NK-92 (cell line): ENCODE data around the gene ENG.
"Not testable (repeated sequence)": the region's sequence is repeated elsewhere in the genome, so short reads cannot be mapped to it uniquely, and the experiment has no call there.

Source experiments
- DNase-seq: peaks from one replicate; lab custom pipeline; 2025; ENCODE audit not compliant: unreplicated experiment; lab: John Stamatoyannopoulos, UW

The ENG gene

GRCh38 chr9:127878652-127879390, 24.4 kb upstream of the ENG start:
- no peak for DNase-seq

DNA sequence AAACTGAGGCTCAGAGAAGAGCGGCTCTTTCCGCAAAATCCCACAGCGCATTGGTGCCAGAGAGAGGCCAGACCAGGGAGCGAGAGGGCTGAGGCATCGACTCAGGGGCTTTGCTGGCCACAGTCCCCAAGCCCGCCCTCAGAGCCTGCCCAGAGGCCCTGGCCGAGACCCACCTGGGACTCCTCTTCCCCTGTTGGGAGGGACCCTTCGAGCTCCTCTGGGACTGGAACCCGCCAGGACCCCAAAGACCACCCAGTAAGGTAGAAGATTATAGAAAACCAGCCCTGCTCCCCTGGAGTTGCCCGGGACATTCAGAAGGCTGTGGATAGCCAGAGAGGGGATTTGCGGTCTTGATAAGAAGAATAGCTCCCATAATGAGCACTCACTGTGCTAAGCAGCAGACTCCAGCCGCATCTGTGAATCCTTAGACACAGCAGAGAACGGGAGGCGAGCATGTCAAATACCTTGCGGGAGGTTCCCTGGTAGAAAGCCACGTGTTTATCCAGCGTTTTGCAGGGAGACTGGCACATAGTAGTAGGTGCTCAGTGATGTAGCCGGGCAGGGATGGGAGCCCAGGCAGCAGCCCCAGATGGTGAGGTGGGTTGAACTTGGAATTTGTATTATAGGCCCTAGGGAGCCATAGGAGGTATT, 23.7 kb upstream of the ENG start:
- DNase-seq = no peak

DNA sequence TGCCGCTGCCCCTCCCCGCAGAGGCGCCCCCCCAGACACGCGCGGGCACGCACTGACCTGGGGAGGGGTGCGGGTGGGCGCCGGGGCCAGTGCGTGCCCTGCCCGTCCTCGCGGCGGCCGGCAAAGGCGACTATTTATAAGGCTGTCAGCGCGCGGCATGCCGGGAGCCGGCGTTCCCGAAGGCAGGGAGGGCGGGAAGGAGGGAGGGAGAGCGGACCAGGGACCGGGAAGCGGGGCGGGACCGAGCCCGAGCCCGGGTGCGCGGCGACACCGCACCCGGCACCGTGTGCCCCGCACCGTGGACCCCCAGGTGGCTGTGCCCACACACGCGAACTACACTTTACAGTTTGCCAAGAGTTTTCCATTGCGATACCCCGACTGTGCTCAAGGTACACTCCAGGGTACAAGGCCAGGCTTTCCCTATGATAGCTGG, 23.1 kb upstream of the ENG start, which contains the start of gene AK1:
AK1 (minus strand) TSS at position 110 of the 433 bp plus-strand sequence. CDS start 3,058 bp downstream, outside the sequence.
- DNase-seq = no peak

- no peak for DNase-seq
Measured at GRCh38 chr9:127876764-127877562, 22.5 kb upstream of the ENG start.

DNA sequence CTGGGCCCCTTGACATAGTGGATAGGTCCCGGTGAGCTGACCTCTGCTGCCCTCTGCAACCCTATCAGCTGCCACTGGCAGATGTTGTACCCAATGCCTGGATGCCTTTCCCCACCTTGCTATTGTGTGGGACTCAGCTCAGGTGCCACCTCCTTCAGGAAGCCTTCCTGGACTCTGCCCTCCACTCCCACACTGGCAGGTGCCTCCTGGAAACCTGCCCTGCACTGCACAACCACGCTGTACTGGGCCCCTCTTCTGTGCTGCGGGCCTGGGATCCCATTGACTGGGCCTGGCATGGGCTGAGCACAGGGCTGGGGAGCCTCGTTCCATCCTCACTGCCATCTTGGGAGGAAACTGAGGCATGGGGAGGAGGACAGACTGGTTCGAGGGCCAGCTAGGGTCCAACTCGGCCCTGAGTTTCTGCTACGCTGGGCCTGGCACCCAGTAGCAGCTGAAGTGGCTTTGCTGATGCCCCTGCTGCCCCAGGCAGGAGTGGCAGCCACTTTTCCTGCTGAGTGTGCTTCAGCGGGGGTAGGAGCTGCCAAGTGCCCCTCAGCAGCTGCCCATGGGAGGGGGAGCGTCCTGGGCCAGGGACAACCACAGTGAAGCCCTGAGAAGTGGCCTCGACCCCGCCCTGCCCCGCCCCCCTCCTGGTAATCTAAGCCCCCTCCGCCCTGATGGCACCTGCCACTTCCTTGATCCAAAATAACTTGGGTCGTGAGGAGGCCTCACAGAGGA, 21.7 kb upstream of the ENG start:
- DNase-seq = no peak

DNA sequence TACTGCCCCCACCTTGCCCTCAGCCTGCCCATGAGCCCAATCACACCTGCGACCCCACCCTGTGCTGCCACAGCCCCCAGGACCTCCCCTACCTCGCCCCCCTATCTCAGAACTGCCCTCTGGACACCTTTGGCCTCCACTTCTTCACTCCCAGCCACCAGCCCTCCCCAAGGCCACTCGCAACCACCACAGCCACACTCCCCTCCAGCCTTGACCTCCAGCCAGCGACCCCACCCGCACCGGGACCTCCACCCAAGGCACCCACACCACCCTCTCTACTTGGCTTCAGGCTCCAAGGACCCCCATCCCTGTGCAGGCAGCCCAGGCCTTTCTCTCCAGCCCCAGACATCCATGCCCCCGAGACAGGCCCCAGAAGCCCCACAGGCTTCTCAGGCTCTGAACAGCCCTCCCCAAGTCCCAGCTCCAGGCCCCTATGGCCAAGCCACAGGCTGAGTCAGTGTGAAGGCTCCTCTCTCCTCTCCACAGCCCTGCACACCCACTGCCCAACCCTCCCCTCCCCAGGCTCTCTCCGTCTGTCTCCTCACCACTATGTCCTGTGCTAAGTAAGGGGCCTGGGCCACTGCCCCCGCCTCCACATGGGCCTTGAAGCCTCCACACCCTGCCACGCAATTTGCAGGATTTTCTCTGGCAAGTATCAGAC, 21.0 kb upstream of the ENG start:
- no peak for DNase-seq

DNA sequence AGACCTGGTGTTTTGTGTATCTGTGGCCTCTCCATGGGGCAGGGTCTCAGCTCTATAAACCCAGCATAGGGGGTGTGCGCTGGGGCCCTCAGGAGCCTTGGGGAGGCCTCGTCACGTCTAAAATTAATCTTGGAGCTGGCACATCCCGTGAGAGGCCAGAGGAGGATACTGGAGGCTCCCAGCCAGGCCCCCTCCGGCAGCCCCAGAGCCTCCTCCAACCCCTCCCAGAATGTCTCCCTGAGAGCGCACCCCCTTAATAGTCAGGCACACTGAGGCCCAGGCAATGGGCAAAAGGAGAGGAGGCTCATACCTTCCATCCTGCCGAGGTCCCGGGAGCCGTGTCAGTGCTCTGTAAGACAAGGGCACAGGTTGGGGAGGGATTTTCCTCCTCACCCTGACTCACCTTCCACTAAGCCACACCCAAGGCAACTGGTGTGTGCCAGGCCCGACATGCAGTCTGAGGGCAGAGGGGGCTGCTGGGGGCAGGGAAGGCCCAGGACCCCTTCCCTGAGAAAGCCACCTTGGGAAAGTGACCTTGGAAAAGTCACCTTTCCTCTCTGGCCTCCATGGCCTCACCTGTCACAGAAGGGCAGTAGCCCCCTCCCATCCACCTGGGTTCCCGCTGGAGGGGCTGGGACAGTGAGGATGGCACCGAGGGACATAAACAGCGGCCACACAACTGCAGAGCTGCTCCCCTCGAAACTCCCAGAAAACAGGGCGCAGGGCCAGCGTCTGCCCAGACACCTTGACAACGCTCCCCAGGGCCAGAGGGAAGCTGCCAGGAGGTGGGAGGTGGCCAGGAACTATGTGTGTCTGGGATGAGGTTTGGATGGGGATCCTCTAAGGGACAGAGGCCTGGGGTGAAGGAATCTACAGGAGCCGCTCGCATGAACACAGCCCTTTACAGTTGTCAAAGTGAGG, 20.1 kb upstream of the ENG start:
- DNase-seq = no peak

- no peak for DNase-seq
Measured at GRCh38 chr9:127873886-127874285, 19.4 kb upstream of the ENG start.

- DNase-seq = no peak
Measured at GRCh38 chr9:127873223-127873691, 18.8 kb upstream of the ENG start.

DNA sequence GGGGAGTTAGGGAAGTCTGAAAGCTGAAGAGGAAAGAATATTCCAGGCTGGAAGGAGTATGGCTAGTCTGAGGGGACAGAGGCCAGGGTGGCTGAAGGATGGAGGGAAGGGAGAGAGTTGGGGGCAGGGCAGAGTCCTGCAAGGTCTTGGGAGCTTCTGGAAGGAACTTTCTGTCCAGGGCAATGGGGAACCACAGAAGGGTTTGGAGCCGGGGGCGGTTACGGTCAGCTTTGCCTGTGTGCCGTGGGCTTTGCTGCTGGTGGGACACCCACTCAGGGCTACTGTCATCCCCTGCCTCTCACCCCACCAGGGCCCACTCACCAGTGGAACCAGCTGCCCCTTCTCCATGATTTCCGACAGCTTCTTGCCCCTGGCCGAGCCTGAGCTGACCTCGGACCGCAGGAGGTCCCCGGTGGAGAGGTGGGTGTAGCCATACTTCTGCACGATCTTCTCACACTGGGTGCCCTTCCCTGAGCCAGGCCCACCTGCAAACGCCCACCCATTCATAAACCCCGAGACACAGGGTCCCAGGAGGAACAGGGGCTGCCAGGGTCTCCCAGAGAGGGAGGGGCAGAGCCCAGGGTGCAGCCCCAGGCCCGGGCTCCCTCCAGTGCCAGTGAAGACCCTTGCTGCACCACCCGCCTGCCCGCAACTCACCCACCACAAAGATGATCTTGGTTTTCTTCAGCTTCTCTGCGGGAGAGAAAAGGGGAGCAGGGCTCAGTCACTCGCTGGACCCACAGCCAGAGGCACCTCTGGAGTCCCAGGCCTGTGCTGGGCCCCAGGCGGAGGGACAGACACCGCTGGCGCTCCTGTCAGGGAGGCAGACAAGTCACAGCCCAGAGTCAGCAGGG, 18.1 kb upstream of the ENG start:
- no peak for DNase-seq

- no peak for DNase-seq
Measured at GRCh38 chr9:127871531-127871930, 17.1 kb upstream of the ENG start.

DNA sequence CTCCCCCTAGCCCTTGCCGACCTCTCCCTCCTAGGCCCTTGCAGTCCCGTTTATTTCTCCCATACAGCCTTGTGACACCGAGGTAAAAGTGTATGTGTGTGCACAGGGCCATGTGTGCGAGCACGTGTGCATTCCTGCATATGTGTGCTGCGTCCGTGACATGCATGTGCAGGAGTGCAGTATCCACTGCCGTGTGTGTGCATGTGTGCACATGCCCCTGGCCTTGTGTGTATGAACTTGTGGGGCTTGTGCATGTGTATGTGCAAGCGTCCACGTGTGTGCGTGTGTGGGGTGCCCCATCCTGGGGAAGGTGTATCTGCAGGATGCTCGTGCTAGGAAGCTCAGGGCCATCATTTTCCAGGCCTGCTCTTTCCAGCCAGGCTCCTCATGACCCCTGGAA, 16.4 kb upstream of the ENG start:
- no peak for DNase-seq

DNA sequence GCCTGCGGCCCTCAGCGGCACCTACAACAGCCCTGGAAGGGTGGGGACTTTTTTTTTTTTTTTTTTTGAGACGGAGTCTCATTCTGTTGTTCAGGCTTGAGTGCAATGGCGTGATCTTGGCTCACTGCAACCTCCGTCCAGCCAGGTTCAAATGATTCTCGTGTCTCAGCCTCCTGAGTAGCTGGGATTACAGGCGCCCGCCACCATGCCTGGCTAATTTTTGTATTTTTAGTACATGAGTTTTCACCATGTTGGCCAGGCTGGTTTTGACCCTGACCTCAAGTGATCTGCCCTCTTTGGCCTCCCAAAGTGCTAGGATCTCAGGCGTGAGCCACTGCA, 15.7 kb upstream of the ENG start:
- DNase-seq = not testable (repeated sequence)

DNA sequence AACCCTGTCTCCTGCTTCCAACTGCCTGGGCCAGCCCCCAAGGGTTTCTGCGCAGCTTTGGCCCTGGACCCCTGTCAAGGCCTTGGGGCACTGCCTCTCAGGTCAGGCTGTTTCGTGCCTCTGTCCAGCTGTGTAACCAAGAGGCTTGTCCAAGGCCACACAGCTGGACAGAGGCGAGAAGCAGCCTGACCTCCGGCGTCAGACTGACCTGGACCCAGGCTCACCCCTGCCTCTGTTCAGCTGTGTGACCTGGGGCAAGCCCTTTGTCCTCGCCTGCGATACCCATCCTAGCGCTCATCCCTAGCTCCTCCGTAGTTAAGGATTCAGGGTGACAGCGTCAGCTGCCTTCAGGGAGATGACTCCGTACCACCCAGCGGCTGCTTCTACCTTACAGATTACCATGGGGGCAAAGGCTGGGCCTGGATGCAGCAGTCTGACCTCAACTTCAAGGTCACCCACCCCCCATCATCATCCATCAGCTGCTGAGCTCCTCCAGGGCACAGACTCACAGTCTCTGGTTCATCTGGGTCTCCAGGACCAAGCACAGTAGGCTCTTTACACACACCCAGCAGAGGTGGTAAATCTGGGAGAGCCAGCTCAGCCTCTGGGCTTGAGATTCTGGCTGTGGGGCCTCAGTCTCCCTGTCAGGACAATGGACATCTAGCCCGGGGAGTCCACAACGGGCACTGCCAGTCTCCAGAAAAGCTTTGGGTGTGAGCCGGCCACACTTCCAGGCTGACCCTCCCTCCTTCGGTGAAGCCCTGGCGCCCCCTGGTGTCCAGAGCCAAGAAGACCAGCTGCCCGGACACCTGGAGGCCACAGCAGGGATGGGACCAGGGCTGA, 15.1 kb upstream of the ENG start:
- DNase-seq = no peak

DNA sequence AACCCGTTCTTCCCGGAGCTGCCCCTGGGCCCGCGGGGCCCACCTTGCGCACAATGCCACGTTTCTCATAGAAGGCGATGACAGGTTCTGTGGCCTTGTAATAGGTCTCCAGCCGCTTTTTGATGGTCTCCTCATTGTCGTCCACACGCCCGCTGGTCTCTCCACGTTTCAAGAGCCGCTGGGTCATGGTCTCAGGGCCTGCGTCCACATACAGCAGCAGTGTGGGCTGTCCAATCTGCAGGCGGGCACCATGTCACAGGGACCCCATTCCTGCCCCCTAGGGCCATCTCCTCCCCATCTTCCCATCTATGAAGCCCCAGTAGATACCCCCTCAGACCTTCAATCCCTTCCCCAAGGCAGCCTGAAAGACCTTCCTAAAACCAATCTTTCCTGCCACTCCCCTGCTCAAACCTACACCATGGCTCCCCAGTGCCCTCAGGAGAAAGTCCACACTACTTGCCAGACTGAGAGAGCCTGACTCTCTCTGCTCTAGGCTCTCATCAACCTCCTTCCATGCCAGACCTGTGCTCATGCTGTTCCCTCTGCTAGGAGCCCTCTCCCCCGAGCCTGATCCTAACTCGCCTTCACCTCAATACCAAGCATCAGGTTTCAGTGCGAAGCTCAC, 13.9 kb upstream of the ENG start:
- no peak for DNase-seq

DNA sequence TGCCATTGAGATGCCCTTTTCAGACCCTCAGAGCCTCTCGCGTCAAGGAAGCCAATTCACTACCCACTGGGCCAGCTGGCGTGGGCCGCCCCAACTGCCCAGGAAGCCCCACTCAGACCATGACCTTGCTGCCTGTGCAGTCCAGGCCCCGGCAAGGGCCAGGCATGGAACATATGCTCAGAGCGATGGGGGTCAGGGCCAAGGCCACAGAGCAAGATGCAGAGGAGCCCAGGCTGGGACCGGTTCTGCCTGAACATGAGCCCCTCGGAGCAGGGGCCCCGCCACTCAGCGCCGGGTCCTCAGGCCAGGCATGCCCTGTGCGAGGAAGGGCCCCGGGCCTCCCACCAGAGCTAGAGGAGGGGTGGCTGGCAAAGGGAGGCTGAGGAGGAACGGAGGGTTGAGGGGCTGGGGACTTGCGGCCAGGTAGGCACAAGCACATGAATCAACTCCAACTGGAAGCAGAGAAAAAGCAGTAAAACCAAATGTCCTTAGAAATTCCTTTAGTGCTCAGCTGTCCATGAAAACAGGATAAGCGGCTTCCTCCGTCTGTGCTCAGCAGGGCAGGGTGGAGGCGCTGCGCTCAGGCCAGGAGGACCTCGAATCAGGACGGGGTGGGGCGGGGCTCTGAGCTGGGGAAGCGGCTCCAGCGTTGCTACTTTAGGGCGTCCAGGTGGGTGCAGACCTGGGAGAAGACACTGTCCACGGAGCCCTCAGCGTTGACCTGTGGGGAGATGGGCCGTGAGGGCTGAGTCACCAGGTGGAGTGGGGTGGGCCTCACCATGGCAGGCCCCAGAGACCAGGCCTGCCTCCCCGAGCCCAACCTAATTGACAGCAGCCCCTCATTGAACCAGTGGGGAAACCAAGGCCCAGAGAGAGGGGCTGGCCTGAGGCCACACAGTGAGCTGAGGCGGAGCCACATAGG, 13.2 kb upstream of the ENG start:
- DNase-seq = no peak
